Esophagus muscularis mucosa (tissue), 3 donors: ENCODE data around the gene PIK3R6.

Source experiments
- POLR2A ChIP-seq: fragments of 450-650 bp; IDR thresholded peaks from one replicate; pipeline ENCODE4 v1.6.1; 2017; ENCODE audit warnings: antibody characterized with exemption, moderate library complexity, mild to moderate bottlenecking, low read depth
- POLR2AphosphoS5 ChIP-seq, 2 donors: sonication (generic); formaldehyde crosslinking; IDR thresholded peaks; one replicate each; pipeline ENCODE4 v1.6.1; 2017; ENCODE audit warnings: antibody characterized with exemption in 2 of 2
- TF ChIP-seq, protein P1 (sequence below), 3 experiments: fragments of 200-600 bp in 2 of 3; fragments of 450-650 bp in 1 of 3; sonication (generic) in 2 of 3; IDR thresholded peaks; one replicate each; pipeline ENCODE4 v1.5.1; 2017 to 2019; ENCODE audit warnings: antibody characterized with exemption in 3 of 3, mild to moderate bottlenecking in 2 of 3, moderate library complexity in 1 of 3

DNA sequence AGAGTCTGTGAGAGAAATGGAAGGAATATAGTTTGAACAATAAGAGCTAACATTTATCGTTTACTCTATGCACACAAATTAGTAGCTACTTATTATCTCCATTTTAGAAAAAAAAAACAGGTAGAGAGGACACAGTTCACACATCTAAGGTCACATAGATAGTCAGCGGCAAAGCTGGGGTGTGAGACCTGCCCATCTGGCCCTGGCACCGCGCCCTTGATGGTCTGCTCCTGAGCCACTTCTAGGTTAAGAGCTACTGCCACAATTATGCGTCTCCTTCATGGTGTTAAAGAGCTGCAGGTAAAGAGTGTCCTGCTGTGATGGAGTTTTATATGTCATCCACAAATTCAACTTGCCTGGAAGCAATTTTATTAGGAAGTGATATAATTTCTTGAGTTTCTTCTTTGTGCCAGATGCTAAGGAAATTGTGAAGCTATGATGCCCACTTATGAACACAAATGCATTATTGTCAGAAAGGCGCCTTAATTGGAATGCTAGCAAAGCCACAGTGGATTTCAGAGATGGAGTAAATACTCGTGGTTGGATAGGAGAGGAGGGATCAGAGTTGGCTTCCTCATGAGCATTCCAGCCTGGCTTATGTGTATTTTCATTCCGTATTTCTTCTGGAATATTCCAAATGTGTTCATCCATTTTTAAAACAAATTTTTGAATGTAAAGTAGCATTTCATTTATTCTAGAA, 47.0 kb downstream of the PIK3R6 start:
- TF ChIP-seq POLR2AphosphoS5 (IDR thresholded peaks at IDR 0.05) = no peak
- TF ChIP-seq, protein P1, sequence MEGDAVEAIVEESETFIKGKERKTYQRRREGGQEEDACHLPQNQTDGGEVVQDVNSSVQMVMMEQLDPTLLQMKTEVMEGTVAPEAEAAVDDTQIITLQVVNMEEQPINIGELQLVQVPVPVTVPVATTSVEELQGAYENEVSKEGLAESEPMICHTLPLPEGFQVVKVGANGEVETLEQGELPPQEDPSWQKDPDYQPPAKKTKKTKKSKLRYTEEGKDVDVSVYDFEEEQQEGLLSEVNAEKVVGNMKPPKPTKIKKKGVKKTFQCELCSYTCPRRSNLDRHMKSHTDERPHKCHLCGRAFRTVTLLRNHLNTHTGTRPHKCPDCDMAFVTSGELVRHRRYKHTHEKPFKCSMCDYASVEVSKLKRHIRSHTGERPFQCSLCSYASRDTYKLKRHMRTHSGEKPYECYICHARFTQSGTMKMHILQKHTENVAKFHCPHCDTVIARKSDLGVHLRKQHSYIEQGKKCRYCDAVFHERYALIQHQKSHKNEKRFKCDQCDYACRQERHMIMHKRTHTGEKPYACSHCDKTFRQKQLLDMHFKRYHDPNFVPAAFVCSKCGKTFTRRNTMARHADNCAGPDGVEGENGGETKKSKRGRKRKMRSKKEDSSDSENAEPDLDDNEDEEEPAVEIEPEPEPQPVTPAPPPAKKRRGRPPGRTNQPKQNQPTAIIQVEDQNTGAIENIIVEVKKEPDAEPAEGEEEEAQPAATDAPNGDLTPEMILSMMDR (IDR thresholded peaks at IDR 0.05) = no peak
- TF ChIP-seq POLR2A = no peak
